UCSD-AML1 (cell line): Measurements from ENCODE around the gene CCDC88A.

ENCODE experiments used
- DNase-seq: peaks from one replicate; lab custom pipeline; 2025; ENCODE audit not compliant: unreplicated experiment; lab: John Stamatoyannopoulos, UW

CCDC88A gene

DNA sequence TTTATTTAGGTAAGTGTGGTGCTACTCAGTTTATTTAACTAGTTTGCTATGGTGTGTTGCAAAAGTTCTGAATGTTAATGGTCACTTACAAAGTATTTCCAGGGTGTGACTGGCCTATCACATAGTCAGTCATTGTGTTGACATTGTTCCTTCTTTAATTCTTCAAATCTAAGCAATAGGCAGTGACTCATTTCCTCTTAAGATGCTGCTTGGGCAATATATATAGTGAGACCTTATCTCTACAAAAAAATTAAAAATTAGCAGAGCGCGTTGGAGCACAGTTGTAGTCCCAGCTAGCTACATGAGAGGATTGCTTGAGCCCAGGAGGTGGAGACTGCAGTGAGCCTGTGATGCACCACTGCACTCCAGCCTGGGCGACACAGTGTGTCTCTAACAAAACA lies 5.8 kb upstream of the CCDC88A start:
- DNase-seq = no peak

DNA sequence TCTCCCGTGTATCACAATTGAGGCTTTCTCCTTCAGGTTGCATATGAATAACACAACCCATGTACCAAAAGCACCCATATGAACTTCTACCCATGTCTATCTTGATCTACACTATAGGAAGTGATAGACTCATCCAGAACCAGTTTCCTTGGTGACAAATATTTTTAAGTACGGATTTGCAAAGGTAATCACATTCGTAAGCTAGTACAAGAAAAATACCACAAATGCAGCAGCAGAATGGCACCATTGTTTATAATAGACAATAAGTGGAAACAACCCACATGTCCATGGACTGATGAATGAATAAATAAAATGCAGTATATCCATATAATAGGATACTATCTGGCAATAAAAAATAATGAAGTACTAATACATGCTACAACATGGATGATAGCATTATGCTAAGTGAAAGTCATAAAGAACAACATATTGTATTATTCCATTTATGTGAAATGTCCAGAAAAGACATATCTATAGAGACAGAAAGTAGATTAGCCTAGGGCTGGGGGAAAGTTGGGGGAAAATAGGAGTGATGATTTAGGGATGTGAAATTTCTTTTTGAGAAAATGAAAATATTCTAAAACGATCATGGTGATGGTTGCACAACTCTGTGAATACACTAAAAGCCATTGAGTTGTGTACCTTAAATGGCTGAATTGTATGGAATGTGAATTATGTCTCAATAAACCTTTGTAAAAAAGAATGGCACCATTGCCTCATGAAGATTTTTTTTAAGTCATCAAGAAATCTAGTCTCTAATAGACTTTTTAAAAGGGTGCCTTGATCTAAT lies 3.4 kb upstream of the CCDC88A start:
- no peak for DNase-seq

- DNase-seq = no peak
These were observed 1.7 kb upstream of the CCDC88A start for GRCh38 chr2:55421326-55421725.

GRCh38 chr2:55420871-55421270 lies 1.2 kb upstream of the CCDC88A start:
- no peak for DNase-seq

DNA sequence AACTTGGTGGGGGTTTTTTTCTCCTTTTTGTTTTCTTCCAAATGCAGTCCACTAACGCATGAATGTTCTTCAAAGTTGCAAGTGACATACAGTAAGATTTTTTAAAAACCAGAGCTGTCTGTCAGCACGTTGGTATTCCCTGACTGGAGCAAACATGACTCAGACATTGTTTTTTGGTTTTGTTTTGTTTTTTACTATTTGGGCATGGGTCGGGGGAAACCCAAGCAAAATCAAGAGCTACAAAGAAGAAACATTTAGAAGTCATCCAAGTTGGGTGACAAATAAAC lies 726 bp upstream of the CCDC88A start:
- no peak for DNase-seq

DNA sequence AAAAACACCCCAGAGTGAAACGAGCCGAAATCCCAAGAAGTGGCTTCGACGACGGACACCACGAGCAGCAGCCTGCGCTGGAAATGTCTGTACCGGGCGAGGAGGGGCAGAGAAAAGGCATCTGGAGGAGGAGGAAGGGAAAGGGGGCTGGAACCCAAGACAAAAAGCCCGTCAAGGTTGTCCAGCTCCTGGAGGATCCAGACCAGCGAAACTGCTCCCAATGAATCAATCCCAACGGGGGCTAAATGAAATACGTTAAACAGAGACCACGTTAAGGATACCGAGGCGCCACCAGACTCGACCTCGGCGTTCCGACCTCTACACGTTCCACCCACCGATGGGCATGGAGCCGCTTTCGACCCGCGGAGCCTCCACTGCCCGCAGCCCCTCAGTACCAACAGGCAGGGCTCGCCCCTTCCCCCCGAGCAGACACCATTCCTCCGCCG lies 400 bp downstream of the CCDC88A start:
- DNase-seq = peak; percentile 66

- peak; percentile 34 for DNase-seq
These were observed 984 bp downstream of the CCDC88A start for GRCh38 chr2:55418512-55419232.

DNA sequence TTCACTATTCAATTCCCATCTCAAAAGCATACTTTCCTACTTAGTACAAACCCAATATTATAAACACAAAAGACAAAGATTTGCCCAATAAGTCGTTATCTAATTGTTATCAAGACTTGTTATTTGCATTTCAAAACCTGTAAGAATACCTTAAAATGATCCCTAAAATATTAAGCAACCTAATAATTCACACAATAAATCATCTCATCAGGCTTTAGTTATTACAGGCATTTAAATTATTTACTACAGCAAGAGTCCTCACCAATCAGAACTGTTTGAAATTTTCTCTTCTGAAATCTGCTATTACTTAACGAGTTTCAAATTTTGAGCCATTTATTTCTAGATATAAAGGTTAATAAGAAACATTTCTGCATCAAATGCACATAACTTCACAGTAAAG lies 1.6 kb downstream of the CCDC88A start:
- no peak for DNase-seq

- no peak for DNase-seq
These were observed 2.7 kb downstream of the CCDC88A start for GRCh38 chr2:55416786-55417568.

DNA sequence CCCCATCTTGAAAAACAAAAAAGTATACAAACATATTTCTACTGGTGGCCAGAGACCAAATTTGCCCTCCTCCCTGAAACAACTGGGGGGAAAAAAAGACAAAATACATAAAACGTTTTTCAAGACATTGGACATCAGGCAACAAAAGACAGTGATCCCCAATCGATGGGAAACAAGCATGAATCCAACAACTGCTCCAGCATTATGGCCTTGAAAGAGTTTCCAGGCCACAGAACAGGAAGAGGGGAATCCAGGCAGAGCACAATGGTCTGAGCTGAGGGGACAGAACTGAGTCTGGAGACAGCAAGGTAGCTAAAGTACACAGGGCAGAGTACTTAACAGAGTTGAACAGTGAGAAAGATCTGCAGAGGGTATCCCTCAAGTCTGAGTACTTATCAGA lies 4.4 kb downstream of the CCDC88A start:
- DNase-seq = no peak

DNA sequence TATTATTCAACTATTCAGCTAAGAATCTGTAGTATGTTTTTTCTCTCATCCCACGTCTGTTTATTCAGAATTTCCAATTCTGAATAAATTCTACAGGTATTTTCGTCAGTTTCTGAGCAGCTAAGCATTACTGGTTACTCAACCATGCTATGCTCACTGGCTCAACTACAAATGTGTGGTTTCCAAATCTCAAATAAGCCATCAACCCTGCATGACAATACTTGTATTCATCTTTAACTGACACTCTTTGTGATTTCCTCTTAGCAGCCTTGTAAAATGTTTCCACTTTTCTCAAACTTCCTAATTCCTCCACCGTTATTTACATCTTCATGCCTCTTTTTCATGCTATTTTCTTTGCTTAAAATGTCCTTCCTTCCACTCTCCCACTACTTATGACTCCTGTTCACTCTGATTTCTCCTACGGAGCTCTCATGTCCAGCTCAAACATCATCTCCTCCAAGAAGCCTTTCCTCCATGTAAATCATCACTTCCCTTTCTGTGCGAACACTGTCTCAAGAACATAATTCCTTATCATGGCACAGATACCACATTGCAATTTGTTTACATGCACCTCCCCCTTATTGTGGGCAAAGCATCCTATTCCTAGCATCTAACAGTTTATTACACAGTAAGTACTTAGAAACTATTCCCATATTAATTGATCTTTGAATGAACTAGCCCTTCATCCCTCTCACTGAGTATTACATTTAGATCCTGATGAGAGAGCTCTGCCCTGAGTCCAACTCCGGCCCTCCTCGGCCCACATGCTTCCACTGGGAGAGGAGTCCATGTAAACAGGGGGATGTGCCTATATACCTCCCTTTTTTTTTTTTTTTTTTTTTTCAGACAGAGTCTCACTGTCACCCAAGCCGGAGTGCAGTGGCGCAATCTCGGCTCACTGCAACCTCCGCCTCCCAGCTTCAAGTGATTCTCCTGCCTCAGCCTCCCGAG lies 10.5 kb downstream of the CCDC88A start:
- no peak for DNase-seq

DNA sequence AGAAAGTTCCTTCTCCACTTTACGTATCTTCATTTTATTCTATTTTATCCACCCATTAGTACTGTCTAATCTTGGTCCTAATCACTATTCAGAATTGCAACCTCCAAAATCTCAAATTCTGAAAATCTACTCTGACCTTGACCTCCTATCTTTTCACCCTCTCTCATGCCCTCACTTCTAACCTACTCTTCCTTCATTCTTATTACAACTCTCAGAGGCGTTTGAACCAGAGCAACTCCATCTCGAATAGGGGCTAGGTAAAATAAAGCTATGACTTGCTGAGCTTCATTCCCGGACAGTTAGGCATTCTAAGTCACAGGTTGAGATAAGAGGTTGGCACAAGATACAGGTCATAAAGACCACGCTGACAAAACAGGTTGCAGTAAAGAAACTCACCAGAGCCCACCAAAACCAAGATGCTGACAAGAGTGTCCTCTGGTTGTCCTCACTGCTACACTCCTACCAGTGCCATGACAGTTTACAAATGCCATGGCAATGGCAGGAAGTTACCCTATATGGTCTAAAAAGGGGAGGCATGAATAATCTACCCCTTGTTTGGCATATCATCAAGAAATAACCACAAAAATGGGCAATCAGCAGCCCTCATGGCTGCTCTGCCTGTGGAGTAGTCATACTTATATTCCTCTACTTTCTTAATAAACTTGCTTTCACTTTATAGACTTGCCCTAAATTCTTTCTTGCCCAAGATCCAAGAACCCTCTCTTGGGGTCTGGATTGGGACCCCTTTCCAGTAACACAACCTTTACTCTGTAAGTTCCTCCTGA lies 11.4 kb downstream of the CCDC88A start:
- DNase-seq = no peak

DNA sequence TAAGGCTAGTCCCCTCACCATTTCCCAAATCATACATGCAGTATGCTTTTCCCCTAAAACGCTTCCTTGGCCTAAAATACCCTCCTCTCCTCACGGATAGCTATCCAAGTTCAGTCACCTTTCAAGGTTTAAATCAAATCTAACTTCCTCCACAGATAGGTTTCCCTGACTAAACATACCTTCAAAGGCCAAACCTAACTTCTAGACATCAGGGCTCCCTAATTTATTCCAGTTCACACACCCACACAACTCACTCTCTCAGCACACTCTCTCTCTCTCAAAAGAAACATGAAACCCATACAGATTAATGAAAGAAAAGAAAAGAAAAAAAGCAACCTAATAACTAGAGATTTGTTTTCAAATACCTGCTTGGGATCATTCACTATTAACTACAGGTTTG lies 14.5 kb downstream of the CCDC88A start:
- no peak for DNase-seq

DNA sequence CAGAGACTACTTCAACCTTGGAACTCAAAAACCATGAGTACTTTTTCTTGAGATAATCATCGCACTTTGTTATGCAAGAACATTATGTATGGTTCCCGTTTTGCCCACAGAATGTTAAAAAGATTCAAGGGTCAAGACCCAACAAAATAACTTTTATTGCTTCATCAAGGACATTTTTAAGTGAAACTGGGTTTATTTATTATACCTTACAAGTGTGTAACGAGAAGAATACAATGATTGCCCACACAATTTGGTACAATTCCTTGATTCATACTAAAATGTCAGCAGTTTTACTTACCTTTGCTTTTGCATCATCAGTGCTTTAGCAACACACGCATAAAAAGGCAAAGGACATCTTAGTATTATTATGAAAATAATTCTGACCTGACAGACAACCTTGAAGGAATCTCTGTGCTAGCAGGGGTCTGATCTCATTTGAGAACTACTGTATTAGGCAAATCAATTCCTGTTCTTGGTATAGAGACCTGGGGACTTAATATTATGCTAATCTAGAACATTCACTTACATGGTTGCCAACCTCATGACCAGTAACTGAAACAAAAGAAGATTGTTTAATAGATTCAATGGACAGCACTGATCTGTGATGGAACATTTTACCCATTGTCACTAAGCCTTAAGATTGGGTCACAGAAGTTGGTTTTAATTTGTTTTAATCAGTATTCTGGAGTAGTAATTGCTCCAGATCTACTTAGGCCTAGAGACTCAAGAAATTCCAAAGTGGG lies 16.2 kb downstream of the CCDC88A start:
- DNase-seq = no peak

GRCh38 chr2:55401124-55401523 lies 18.5 kb downstream of the CCDC88A start:
- no peak for DNase-seq

GRCh38 chr2:55400332-55400731 lies 19.3 kb downstream of the CCDC88A start:
- DNase-seq = no peak

- DNase-seq = no peak
These were observed 19.8 kb downstream of the CCDC88A start for GRCh38 chr2:55399815-55400214.

- no peak for DNase-seq
These were observed 23.7 kb downstream of the CCDC88A start for GRCh38 chr2:55395724-55396605.
